Activated CD4-positive, alpha-beta T cell treated with anti-CD3 and anti-CD28 coated beads, Interleukin-2, amount 50 U/mL, for 48 hours (primary cell): Measurements from ENCODE around the gene GIMD1.

Experiments used
- DNase-seq, 2 experiments: peaks; one replicate each; pipeline ENCODE4 v3.0.0-alpha.2; 2020

GIMD1 gene

GRCh38 chr4:106312997-106313522 lies 55.5 kb downstream of the GIMD1 start:
- DNase-seq: peak in 1 of 2 experiments; percentile 13

GRCh38 chr4:106312377-106312776 lies 56.2 kb downstream of the GIMD1 start:
- DNase-seq: no peak
